Measurements from ENCODE around the gene SHPK.

SHPK gene

GRCh38 chr17:3626831-3627768, 8.9 kb downstream of the SHPK start:
- DNase-seq = no peak

- DNase-seq = no peak
These were observed 13.0 kb downstream of the SHPK start for GRCh38 chr17:3622977-3623594.

- DNase-seq = no peak
These were observed 14.8 kb downstream of the SHPK start for GRCh38 chr17:3621146-3621720.

- no peak for DNase-seq
These were observed 20.7 kb downstream of the SHPK start for GRCh38 chr17:3615160-3615870.

GRCh38 chr17:3613124-3613523, 22.9 kb downstream of the SHPK start:
- no peak for DNase-seq

- no peak for DNase-seq
These were observed 25.5 kb downstream of the SHPK start for GRCh38 chr17:3610523-3610922.

- DNase-seq = no peak
These were observed 26.4 kb downstream of the SHPK start for GRCh38 chr17:3609689-3610088.

GRCh38 chr17:3603870-3604259, 32.2 kb downstream of the SHPK start:
- DNase-seq = no peak

GRCh38 chr17:3603119-3603869, 32.8 kb downstream of the SHPK start:
- no peak for DNase-seq

GRCh38 chr17:3602499-3602898, 33.6 kb downstream of the SHPK start:
- peak; percentile 5 to 6 for DNase-seq

- DNase-seq = no peak
These were observed 35.4 kb downstream of the SHPK start for GRCh38 chr17:3600529-3601205.

GRCh38 chr17:3598078-3598477, 38.0 kb downstream of the SHPK start:
- no peak for DNase-seq

GRCh38 chr17:3596804-3597464, 39.1 kb downstream of the SHPK start:
- DNase-seq = no peak

GRCh38 chr17:3594976-3595375, 41.1 kb downstream of the SHPK start:
- DNase-seq = no peak

- no peak for DNase-seq
These were observed 41.8 kb downstream of the SHPK start for GRCh38 chr17:3594051-3594800.

- no peak for DNase-seq
These were observed 42.7 kb downstream of the SHPK start for GRCh38 chr17:3593384-3593783.

- DNase-seq = no peak
These were observed 43.7 kb downstream of the SHPK start for GRCh38 chr17:3592216-3592860.

GRCh38 chr17:3590768-3591167, 45.3 kb downstream of the SHPK start:
- no peak for DNase-seq

GRCh38 chr17:3590231-3590630, 45.8 kb downstream of the SHPK start:
- no peak for DNase-seq

- DNase-seq = no peak
These were observed 46.3 kb downstream of the SHPK start for GRCh38 chr17:3589784-3590183.

All from stimulated activated CD4-positive, alpha-beta T cell treated with anti-CD3 and anti-CD28 coated beads, Interleukin-2, amount 100 ng/mL, for 48 hours (primary cell).